Activated naive CD4-positive, alpha-beta T cell treated with Interleukin-2 at 50 U/mL for 16 hours (primary cell): ENCODE measurements around the gene SLC6A13.

ENCODE experiments used
- DNase-seq: peaks from one replicate; pipeline ENCODE4 v3.0.0-alpha.2; 2020

The SLC6A13 gene

GRCh38 chr12:176321-177181, 86.1 kb downstream of the SLC6A13 start:
- no peak for DNase-seq

DNA sequence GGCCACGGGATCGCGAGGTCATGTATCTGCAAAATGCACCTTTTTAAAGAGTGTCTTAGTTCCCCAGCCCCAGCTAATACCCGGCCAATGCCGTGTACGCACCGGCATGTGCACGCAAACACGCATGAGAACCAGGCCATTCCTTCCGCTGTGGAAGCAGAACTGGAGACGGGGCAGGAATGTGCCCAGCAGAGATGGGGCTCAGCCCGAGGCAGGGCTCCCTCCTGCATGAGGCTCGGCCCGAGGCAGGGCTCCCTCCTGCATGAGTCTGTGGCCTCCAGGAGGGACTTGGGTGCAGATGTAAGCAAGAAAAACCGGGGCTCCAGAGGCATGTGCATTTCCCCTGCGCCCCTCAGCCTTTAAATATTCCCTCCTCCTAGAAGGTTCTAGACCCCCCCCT, 86.9 kb downstream of the SLC6A13 start:
- no peak for DNase-seq

GRCh38 chr12:175250-175649, 87.4 kb downstream of the SLC6A13 start:
- no peak for DNase-seq

- DNase-seq: no peak
Measured at GRCh38 chr12:174596-174995, 88.0 kb downstream of the SLC6A13 start.

DNA sequence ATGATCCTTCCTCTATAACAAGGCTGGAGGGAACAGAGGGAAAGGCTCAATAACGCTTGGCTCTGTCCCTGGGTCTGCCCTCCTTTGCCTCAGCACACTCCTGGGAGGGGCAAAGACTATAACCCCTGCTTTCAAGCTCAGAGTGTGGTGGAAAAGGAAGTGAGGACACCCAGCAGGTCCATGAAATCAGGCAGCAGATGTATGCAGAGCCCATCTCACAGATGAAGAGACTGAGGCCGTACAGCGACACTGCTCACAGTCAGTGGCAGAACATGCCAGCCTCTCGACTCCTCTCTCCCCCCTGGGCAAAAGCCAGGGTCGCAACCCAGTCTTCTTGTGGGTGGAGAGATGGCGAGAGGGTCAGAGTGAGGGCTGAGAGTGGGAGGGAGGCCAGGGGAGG, 88.5 kb downstream of the SLC6A13 start:
- no peak for DNase-seq

DNA sequence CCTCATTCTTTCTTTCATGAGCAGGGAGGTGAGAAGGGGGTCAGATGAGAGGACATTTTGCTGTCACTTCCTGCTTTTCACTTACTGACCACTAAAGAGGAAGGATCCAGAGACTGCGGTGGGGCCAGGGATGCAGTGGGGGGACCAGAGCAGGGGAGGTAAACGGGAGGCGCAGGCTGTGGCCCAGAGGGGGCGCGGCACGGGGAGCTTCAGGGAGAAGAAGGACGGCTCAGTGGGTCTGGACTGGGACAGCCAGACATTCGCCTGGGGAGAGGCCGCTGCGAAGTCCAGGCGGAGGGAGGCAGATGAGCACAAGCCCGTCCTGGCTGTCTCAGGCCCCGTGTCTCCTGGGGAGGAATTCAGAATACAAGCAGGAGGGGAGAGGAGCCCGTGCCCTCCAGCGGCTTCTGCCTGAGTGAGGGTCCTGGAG, 89.9 kb downstream of the SLC6A13 start:
- DNase-seq: no peak

GRCh38 chr12:171743-172676, 90.6 kb downstream of the SLC6A13 start:
- no peak for DNase-seq

DNA sequence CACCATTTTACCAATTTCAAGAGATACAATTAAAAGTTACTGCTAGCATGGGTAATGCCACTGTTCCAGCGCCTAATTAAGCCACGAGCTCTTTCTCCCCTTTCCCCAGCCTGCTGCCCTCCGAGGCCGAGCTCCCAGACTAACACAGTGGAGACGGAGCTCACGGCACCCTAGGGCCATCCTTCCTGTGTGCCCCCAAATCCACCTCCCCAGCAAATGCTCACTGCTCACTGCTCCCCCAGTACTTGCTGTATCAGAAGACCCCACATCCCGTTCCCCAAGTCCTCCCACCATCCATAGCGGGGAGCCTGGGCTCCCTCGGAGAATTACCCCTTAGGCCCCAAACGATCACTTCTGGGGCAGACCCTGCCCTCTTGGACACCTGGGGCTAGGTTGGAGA, 91.4 kb downstream of the SLC6A13 start:
- no peak for DNase-seq
